Ramos (cell line): Measurements from ENCODE around the gene SENP6.
"Not testable (repeated sequence)": the region's sequence is repeated elsewhere in the genome, so short reads cannot be mapped to it uniquely, and the experiment has no call there.

Experiments used
- in situ Hi-C: fragments of 300-500 bp; cut with MboI; formaldehyde crosslinking; loops from one replicate; pipeline ENCODE4 v1.14.3; 2022; ENCODE audit warnings: low sequenced_read_pairs; ENCODE audit not compliant: unreplicated experiment

SENP6 gene

DNA sequence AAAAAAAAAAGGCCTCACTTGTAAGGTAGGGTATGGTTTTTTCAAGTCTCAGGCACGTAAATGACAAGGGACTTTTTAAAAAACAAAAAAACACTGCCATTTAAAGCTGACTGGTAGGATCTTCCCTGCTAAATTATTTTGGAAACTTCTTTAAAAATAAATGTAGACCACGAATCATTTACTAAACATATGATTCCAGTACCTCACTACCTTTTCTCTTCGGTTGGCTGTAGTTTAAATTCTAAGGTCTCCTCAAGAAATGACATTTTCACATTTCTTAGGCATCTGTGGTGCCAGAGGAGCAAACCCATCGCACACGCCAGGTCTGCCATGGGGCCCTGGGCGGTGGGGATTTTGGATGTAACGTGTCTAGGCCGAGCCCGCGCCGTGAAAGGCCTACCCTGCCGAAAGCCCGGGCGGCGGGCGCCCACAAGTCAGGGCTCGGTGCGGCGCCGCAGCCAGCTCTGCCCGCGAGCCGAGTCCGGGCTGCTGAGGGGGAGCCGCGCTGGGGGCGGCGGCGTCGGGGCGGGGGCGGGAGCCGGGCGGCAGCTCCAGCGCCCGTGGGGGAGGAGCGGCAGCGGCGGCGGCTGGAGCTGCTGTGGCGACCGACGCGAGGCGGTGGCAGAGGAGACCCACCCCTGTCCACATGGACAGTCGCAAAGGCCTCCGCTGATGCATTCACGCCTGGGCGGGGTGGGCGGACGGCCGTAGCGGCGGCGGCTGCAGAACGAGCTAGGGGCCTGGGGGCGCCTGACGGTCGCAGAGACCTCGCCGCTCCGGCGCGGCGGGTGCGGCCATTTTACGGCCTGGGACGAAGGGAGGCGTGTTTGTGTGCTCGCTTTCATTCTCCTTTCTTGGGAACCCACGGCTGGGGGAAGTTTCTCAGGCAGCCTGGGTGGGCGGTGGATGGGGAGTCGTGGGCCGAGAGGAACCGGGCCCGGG, at the start of gene SENP6:
Gene SENP6 (plus strand): TSS at position 577 of the 942 bp plus-strand sequence. CDS start 645 bp downstream, outside the sequence.
- in situ Hi-C loops = no loop called here

DNA sequence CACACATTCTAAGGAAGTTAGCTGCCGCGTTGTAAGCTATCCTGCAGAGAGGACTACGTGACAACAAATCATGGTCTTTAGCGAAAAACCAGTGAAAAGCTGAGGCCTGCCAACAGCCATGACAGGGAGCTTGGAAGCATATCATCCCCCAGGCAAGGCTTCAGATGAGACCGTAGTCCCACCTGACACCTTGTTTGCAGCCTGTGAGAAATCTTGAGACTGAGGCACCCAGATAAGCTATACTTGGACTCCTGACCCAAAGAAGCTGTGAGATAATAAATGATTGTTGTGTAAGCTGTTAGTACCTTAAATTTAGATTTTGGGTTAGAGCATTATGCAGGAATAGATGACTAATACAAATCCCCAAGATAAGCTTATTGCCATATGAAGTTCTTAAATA, 45.4 kb upstream of the SENP6 start:
- in situ Hi-C loops = no loop called here

DNA sequence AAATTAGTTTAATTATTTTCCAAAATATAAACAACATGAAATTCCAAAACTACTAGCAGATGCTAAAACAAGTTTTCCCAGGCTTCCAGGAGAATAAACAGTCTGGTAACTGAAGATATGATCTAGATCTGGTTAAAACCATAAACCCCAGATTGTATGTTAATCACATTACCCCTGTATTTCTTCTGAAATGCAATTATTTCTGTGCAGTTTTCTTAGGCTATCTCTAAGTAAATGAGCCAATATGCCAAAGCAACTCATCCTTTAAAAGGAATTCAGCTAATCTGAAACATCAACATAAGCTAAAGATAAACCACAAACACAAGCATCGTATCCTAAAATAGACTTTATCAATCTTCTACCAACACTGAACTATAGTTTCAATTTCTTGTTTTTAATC, 44.6 kb upstream of the SENP6 start:
- in situ Hi-C loops = no loop called here

DNA sequence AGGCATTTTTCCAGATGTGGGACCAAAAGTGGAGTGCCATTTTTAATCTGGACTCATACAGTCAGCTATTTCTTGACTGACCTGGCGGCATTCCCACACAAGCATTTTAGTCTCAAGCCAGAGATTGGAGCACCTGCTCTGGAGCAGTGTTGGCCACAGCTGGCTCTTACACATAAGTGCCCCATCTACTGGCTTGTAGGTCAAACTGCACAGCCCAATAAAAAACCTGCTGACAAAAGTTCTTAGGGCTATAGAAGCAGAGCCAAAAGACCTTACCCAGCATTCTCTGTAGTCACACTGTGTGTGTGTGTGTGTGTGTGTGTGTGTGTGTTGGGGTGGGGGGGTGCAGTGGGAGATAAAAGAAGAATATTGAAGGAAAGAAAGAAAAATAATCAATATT, 38.6 kb upstream of the SENP6 start:
- in situ Hi-C loops = no loop called here

DNA sequence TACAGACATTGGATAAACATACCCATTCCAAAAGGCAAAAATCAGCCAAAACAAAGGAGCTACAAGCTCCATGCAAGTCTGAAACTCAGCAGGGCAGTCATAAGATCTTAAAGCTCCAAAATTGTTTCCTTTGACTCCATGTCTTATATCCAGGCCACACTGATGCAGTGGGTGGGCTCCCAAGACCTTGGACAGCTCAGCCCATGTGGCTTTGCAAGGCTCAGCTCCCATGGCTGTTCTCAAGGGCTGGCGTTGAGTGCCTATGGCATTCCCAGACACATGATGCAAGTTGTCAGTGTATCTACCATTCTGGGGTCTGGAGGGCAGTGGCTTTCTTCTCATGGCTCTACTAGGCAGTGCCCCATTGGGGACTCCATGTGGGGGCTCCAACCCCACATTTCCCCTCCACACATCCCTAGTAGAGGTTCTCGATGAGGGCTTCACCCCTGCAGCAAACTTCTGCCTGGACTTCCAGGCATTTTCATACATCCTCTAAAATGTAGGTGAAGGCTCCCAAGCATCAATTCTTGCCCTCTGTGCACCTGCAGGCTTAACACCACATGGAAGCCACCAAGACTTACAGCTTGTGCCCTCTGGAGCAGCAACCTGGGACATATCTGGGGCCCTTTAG, 35.4 kb upstream of the SENP6 start:
- in situ Hi-C loops = no loop called here

DNA sequence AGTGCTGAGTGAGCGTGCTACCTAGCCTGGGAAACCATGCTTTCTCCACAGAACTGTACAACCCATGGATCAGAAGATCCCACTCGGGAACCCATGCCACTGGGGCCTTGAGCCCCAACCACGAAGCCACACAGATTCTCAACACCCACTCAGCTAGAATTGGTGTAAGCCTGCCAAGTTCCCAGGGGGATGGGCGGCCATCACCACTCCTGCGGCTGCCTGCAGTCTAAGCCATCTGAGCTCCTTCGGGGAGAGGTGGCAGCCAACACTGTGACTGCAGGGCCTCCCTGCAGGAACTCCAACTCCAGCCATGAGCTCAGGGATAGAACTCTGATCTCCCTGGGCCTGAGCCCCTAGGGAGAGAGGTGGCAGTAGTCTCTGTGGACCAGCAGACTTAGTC, 33.6 kb upstream of the SENP6 start:
- in situ Hi-C loops = no loop called here

- in situ Hi-C loops = no loop called here
Observed at GRCh38 chr6:75568965-75569364, 32.7 kb upstream of the SENP6 start.

- in situ Hi-C loops = not testable (repeated sequence)
Observed at GRCh38 chr6:75570671-75571070, 31.0 kb upstream of the SENP6 start.

DNA sequence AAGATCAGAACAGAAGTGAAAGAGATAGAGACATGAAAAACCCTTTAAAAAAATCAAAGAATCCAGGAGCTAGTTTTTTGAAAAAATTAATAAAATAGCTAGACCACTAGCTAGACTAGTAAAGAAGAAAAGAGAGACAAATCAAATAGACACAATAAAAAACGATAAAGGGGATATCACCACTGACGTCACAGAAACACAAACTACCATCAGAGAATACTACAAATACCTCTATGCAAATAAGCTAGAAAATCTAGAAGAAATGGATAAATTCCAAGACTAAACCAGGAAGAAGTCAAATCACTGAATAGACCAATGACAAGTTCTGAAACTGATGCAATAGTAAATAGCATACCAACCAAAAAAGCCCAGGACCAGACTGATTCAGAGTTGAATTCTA, 29.6 kb upstream of the SENP6 start:
- in situ Hi-C loops = no loop called here

GRCh38 chr6:75579951-75580350, 21.7 kb upstream of the SENP6 start:
- in situ Hi-C loops = no loop called here

GRCh38 chr6:75581231-75581630, 20.4 kb upstream of the SENP6 start:
- in situ Hi-C loops = no loop called here

DNA sequence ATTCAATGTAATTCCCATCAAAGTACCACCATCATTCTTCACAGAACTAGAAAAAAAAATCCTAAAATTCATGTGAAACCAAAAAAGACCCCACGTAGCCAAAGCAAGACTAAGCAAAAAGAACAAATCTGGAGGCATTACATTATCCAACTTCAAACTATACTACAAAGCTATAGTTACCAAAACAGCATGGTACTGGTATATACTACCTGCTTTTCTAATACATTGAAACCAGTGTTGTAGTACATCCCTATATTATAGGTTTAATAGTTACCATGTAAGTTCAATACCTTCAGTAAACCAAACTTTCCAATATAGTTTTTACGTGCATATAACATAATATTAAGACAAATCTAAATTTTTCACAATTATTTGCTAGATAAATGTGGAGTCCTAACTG, 17.1 kb upstream of the SENP6 start:
- in situ Hi-C loops = not testable (repeated sequence)

DNA sequence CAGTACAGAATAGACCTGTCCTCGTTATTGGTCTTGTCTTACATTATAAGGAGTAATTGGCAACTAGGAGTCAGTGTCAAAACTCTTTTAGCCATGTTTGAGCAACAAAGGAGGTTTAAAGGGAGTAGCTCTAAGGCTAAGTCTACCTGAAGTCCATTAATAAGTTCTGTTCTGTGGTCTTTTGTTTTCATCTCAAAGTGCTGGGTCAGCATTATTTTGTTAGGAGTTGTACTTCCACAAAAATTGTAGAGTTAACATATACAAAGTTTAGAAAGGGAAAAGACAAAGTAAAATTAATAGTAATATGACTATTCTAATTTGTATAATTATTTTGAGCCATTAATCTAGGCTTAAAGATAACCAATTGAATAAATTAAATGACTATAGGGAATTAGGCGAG, 12.7 kb upstream of the SENP6 start:
- in situ Hi-C loops = no loop called here

DNA sequence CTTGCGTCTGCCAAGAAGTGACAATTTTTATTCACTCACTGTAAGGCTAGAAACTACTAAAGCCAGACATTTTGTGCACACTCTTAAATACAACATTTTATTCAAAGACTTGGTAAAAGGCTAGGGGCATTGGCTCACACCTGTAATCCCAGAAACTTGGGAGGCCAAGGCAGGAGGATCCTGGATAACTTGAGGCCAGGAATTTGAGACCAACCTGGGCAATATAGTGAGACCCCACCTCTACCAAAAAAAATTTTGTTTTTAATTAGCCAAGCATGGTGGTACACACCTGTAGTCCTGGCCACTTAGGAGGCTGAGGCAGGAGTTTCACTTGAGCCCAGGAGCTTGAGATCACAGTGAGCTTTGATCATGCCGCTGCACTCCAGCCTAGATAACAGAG, 11.3 kb upstream of the SENP6 start:
- in situ Hi-C loops = no loop called here

GRCh38 chr6:75596380-75596779, 5.3 kb upstream of the SENP6 start:
- in situ Hi-C loops = not testable (repeated sequence)

- in situ Hi-C loops = no loop called here
Observed at GRCh38 chr6:75600768-75601167, 912 bp upstream of the SENP6 start.

DNA sequence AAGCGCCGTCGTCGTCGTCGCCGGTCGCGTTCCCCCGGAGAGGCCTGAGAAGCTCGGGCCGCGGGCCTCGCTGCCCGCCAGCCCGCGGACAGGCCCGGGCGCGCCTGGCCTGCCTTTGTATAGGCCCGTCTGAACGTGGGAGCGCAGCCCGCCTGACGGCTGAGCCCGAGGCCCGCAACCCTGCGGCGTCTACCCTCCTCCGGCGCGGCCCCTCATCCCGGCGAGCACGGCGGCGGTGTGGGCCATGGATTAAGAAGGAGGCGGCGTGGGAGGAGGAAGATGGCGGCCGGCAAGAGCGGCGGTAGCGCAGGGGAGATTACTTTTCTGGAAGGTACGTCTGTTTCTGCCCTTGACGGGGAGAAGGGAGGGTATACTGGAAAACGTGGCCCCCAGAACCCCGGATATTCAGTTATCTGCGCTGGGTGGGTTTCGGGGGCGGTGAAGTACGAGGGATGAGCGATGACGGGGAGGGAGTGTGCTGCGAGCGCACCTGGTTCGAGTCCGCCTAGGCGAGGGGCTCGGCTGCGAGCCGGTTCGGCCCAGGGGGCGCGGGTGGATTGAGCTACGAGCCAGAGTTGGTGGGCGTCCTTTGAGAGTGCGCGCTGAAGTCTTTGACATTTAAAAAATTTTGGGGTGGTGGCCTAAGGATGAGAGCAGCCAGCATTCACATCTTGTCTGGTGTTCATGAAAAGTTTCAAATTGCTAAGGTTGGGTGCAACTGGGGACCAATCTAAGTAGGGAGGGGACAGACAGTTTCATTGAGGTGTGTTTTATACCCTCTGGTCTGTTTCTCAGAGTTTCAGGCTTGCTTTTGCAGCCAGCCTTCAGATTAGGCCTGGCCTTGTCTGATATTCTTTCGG, 796 bp downstream of the SENP6 start:
- in situ Hi-C loops = no loop called here

DNA sequence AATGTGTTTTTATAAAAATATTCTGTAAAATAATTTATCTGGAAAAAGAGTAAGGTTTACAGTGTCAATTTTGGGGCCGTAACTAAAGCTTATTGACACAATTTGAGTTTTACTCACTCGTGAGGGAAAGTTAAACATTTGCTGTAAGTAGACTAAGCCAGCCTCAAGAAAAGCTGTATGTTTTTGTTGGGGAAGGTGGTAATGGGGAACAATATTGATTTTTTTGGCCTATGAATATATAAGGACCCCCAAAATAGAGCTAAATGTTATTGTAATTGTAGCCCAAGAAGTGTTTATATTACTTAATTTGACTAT, 1.4 kb downstream of the SENP6 start:
- in situ Hi-C loops = no loop called here

DNA sequence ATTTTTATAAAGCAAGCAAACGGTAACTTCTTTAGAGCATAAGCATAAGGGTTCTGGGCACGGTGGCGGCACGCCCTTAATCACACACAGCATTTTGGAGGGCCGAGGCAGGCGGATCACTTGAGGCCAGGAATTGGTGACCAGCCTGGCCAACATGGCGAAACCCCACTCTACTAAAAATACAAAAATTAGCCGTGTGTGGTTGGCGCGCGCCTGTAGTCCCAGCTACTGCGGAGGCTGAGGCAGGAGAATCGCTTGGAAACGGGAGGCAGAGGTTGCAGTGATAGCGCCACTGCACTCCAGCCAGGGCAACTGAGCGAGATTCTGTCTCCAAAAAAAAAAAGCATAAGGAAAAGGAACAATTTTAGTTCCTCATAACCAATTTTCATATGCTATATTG, 2.6 kb downstream of the SENP6 start:
- in situ Hi-C loops = no loop called here

DNA sequence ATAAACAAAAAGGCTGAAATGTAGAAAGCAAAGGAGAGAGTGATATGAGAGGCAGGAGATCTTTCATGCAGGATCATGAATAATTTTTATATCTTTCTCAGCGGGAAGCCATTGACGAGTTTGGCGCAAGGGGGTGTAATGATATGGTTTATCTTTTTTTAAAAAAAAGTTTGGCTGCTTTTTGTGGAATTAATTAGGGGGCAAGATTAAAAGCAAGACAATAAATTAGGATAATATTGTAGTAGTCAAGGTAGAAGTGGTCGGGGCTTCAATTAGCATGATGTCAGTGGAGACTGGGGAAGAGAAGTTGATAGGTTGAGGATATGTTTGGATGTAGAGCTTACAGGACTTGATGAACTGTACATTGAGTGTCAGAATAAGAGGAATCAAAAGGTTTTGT, 4.0 kb downstream of the SENP6 start:
- in situ Hi-C loops = no loop called here

DNA sequence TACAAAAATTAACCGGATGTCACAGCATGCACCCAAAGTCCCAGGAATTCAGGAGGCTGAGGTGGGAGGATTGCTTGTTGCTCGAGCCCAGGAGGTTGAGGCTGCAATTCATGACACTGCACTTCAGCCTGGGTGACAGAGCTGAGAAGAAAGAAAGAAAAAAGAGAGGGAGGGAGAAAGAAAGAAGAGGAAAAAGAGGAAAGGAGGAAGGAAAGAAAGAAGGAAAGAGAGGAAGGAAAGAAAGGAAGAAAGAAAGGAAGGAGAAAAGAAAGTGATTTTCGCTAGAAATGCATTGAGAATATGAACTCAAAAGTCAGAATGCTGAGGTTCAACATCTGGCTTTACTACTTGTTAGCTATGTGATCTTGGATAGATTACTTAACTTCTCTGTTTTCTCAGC, 6.6 kb downstream of the SENP6 start:
- in situ Hi-C loops = no loop called here
